ENCODE results near the gene AJAP1.
"Not testable (repeated sequence)": the region's sequence is repeated elsewhere in the genome, so short reads cannot be mapped to it uniquely, and the experiment has no call there.

AJAP1 gene, protein sequence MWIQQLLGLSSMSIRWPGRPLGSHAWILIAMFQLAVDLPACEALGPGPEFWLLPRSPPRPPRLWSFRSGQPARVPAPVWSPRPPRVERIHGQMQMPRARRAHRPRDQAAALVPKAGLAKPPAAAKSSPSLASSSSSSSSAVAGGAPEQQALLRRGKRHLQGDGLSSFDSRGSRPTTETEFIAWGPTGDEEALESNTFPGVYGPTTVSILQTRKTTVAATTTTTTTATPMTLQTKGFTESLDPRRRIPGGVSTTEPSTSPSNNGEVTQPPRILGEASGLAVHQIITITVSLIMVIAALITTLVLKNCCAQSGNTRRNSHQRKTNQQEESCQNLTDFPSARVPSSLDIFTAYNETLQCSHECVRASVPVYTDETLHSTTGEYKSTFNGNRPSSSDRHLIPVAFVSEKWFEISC

GRCh38 chr1:4653796-4654725, at the start of gene AJAP1:
AJAP1 (plus strand) TSS chr1:4654609; CDS start chr1:4655426, 817 bp downstream.
- FAIRE-seq (no peak), DNase-seq (ENCODE audit: low spot score) (no peak)

- no peak for FAIRE-seq
- no peak for DNase-seq (ENCODE audit: low spot score)
These were observed 49.3 kb upstream of the AJAP1 start for GRCh38 chr1:4605158-4605557.

DNA sequence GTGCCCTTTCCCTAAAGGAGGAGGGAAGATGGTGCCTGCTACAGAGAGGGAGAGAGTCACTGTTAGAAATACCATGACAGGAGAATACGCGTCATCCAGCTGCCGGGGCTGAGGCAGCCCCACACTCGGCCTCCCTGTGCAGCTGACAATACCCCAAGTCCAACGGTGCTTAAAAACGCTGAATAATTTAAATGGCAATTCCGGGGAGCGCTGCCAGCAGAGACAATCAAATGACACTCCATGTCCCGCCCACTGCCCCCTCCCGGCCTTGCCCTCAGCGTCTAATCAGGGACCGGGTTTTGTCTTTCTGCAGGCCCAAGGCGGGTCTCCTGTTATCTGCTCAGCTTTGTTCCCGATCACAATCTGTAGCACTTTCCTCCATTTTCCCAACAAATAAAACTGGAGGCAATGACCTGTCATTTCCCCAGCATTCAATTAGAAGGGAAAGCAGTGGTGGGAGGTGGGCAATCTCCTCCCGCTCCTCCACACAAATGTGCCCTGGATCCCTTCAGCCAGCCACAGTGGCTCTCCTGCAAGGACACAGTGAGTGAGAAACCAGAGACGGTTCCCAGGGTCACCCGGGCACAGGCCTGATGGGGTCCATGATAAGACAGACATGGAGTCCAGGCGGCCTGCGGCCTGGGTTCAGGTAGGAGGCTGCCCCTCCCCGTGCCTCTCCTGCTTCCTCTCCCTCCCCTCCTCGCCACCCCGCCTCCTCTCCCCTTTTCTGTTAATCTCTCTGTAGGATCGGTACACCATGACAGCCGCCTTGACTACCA, 42.7 kb upstream of the AJAP1 start:
- no peak for FAIRE-seq

GRCh38 chr1:4612991-4613390, 41.4 kb upstream of the AJAP1 start:
- DNase-seq (ENCODE audit: low spot score) (no peak), FAIRE-seq (no peak)

More for the DNA sequence above, 42.7 kb upstream of the AJAP1 start:
- DNase-seq (ENCODE audit: low spot score) = no peak

DNA sequence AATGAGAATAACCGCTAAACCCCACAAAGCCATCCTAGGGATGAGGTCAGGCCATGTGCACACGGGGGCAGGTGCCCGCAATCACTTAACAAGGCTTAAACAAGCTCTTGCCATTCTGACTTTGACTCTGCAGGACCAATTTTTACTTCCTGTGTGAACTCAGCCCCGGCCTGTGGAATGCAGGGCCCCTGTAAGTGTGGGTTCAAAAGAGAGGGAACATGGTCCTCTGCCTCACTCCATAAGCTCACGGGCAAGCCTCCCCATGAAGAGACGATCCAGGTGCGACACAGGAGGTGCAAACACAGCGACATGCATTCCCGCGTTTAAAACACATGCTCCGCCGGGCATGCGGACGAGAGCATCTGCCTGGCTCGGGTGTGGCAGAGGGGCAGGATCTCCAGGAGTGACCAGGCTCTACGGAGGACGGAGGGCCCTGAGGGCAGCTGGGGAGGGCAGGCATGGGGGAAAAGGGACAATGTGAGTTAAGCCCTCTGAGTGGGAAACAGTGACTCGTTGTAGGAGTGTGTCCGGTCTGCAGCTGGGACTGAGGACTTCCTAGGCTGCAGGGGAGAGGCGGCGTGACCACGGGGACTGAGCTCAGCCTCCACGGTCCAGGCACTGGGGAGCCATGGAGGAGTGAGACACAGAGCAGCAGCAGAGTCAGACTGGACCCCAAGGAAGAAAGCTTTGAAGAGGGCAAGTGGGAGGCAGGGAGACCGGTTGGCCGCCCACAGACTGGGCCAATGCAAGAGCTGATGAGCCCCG, 40.6 kb upstream of the AJAP1 start:
- FAIRE-seq = no peak
- DNase-seq (ENCODE audit: low spot score) = no peak

GRCh38 chr1:4614371-4615137, 39.9 kb upstream of the AJAP1 start:
- no peak for DNase-seq (ENCODE audit: low spot score)
- FAIRE-seq = no peak

DNA sequence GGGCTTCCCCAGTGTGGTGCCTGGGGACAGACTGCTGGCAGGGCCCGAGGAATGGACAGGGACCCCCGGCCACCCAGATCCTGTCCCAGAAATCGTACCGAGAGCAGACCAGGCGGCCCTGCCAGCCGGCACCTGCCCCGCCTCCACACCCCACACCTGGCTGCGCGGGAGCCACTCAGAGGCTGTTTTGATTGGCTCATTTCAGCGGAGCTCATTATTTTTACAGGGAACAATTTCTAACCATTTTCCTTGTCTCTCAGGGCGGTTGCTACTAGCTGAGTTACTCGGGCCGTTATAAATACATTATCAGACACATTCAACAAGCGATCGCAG, 39.3 kb upstream of the AJAP1 start:
- FAIRE-seq (no peak), DNase-seq (ENCODE audit: low spot score) (no peak)

- no peak for DNase-seq (ENCODE audit: low spot score)
- FAIRE-seq = no peak
These were observed 38.9 kb upstream of the AJAP1 start for GRCh38 chr1:4615501-4615900.

DNA sequence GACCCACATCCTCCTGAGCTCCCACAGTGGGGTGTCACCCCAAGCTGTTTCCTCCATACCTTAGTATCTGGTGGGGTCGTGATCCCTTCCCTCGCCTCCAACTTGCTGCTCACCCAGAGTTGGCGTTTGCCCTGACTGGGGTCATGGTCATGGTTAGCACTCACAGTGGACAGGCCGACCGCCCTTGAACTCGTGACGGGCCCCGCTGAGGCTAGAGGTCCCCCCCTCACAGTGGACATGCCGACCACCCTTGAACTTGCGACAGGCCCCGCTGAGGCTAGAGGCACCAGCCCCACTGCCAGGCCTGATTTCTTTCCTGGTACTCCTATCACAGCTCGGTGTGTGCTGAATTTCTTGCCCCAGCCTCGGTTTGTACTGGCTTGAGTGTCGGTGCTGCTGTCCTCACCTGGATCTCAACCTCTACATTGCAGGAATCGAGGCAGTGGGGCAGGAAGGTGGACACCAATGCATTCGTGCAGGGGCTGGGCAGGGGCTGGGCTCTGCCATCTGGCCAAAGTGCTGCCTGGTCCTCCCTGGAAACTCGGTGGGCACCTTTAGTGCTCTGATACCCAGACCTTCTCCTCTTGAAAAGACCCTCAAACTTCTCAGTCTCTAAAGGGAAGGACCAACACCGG, 37.5 kb upstream of the AJAP1 start:
- DNase-seq (ENCODE audit: low spot score) (no peak), FAIRE-seq (no peak)

GRCh38 chr1:4617506-4617905, 36.9 kb upstream of the AJAP1 start:
- no peak for DNase-seq (ENCODE audit: low spot score)
- no peak for FAIRE-seq

- FAIRE-seq = peak; percentile 61
These were observed 35.6 kb upstream of the AJAP1 start for GRCh38 chr1:4618827-4619226.

DNA sequence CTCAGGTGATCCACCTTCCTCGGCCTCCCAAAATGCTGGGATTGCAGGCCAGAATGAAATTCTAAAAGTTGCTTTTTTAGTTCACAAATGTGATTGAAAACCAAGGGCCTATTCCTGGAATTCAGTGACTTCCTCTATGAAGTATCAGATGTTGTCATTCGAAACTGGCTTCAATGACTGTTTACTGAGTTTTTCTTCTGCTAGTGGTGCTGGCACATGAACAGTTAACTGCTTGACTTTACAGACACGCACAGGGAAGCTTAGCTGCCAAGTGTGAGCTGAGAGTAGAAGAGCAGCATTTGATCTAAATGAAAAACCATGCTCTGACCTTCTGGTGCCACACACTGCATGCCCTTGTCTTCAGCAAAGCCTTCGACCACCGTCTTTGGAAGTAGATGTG, 32.8 kb upstream of the AJAP1 start:
- DNase-seq (ENCODE audit: low spot score) = no peak
- FAIRE-seq = no peak

More at GRCh38 chr1:4618827-4619226, 35.6 kb upstream of the AJAP1 start:
- not testable (repeated sequence) for DNase-seq (ENCODE audit: low spot score)

DNA sequence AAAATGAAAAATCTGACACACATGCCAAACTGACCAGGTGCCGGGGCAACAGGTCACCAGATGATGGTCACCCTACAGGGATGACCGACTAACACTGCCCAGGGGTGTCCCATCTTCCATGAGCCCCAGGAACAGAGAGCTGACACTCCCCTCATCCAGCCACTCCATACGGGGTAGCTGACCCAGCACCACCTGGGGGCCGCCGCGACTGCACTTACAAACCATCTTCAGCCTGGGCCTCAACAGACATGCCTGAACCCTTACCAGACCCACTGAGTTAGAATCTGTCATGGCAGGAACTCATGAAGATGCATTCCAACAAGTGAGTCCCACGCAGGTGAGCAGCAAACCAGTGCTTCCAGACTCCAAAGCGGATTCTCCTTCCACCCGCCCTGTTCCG, 31.6 kb upstream of the AJAP1 start:
- DNase-seq (ENCODE audit: low spot score) (no peak), FAIRE-seq (no peak)

- DNase-seq (ENCODE audit: low spot score) (no peak), FAIRE-seq (no peak)
These were observed 30.2 kb upstream of the AJAP1 start for GRCh38 chr1:4624141-4624715.

DNA sequence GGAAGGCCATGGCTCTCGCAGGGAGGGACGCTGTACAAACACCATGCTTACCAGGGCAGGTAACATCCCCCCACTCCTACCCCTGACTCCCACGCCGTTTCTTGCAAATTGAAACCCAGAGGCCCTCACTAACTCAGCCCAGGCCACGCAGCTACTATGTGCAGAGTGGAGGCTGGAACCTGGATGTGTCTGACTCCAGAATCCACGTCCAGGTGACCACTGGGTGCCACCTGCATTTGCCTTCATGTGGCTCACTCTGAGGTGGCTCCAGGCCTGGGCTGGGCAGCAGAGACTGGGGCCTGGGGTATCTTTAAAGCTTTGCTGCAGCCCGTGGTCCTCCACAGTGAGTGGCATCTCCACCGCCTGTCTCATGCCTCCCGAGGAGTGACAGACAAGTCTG, 29.6 kb upstream of the AJAP1 start:
- FAIRE-seq (no peak), DNase-seq (ENCODE audit: low spot score) (no peak)

- no peak for DNase-seq (ENCODE audit: low spot score)
- FAIRE-seq = no peak
These were observed 28.3 kb upstream of the AJAP1 start for GRCh38 chr1:4626061-4626460.

- FAIRE-seq = no peak
- no peak for DNase-seq (ENCODE audit: low spot score)
These were observed 27.7 kb upstream of the AJAP1 start for GRCh38 chr1:4626560-4627319.

DNA sequence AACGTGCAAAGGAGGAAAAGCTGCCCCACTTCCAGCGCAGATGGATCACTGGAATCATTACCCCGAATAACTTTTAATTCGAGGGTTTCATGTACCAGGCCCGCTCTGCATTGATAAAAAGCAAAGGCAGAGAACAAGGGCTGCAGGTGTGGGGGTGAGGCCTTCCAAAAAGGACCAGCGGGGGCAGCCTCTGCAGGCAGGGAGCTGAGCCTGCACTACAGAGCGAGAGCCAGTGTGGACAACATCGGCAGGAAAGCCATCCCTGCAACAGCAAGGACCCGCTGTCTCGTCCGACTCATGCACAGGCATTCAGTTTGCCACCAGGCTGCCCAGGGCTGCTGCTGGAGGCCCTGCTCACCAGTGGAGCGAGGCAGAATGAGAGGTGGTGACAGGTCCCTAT, 27.1 kb upstream of the AJAP1 start:
- FAIRE-seq (no peak), DNase-seq (ENCODE audit: low spot score) (no peak)

DNA sequence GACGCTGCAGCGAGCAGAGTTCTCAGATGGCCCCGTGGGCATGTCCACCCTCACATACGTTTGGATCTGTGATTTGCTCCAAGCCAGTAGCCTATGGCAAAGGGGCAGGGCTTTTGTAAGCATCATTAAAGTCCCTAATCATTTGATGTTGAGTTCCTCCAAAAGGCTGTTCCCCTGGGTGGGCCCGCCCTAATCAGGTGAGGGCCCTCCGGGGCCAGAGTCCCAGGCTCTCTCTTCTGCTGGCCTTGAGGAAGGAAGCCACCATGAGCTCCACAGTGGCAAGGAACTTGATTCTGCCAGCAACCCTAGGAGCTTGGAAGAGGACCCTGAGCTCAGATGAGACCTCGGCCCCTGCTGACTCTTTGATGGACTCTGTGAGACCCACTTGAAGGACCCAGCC, 25.4 kb upstream of the AJAP1 start:
- FAIRE-seq = no peak
- no peak for DNase-seq (ENCODE audit: low spot score)

Measured in RCC 7860 (cell line).